Endothelial cell of umbilical vein (primary cell): ENCODE data around the gene BTN2A1.

Experiments
- EZH2 ChIP-seq: IDR thresholded peaks from 2 replicates; pipeline ENCODE4 v1.6.1; 2012; ENCODE audit warnings: borderline replicate concordance, low read depth, mild to moderate bottlenecking, moderate library complexity, low read length, inconsistent platforms; ENCODE audit not compliant: severe bottlenecking
- FOS ChIP-seq: IDR thresholded peaks from 2 replicates; pipeline ENCODE4 v1.6.1; 2011; ENCODE audit warnings: mild to moderate bottlenecking, low read length, moderate library complexity, borderline replicate concordance; ENCODE audit not compliant: insufficient read depth
- JUN ChIP-seq: IDR thresholded peaks from 2 replicates; pipeline ENCODE4 v1.6.1; 2011; ENCODE audit warnings: borderline replicate concordance, low read depth; ENCODE audit not compliant: insufficient read length, insufficient read depth
- MYC ChIP-seq: IDR thresholded peaks from one replicate; pipeline ENCODE4 v1.6.1; 2011; ENCODE audit warnings: mild to moderate bottlenecking, low read depth, low read length
- POLR2A ChIP-seq: IDR thresholded peaks from 2 replicates; pipeline ENCODE4 v1.6.1; 2012; ENCODE audit warnings: low read depth, mild to moderate bottlenecking, control low read depth, low read length
- POLR2AphosphoS5 ChIP-seq: IDR thresholded peaks from 2 replicates; pipeline ENCODE4 v1.6.1; 2012; ENCODE audit warnings: low read depth, mild to moderate bottlenecking, control low read depth, low read length, moderate library complexity; ENCODE audit not compliant: insufficient read depth
- TF ChIP-seq, protein P1 (sequence below), 2 donors: IDR thresholded peaks; 1 replicate in 1 of 2; 2 replicates in 1 of 2; pipeline ENCODE4 v1.5.1; 2011; ENCODE audit warnings: low read length in 2 of 2, mild to moderate bottlenecking in 2 of 2, moderate library complexity in 2 of 2, control low read depth in 1 of 2, inconsistent platforms in 1 of 2, low read depth in 1 of 2; ENCODE audit not compliant: insufficient read depth in 1 of 2; ENCODE audit errors: extremely low read depth in 1 of 2
- TF ChIP-seq, protein P2 (sequence below): IDR thresholded peaks from 2 replicates; pipeline ENCODE4 v1.6.1; 2011; ENCODE audit not compliant: insufficient read depth, insufficient read length

DNA sequence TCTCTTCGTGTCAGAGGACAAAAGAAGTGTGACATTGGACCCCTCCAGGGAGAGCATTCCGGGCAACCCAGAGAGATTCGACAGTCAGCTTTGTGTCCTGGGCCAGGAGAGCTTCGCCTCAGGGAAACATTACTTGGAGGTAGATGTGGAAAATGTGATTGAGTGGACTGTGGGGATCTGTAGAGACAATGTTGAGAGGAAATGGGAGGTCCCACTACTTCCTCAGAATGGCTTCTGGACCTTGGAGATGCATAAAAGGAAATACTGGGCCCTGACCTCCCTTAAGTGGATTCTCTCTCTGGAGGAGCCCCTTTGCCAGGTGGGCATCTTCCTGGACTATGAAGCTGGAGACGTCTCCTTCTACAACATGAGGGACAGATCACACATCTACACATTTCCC lies 27.0 kb upstream of the BTN2A1 start:
- TF ChIP-seq, protein P1, sequence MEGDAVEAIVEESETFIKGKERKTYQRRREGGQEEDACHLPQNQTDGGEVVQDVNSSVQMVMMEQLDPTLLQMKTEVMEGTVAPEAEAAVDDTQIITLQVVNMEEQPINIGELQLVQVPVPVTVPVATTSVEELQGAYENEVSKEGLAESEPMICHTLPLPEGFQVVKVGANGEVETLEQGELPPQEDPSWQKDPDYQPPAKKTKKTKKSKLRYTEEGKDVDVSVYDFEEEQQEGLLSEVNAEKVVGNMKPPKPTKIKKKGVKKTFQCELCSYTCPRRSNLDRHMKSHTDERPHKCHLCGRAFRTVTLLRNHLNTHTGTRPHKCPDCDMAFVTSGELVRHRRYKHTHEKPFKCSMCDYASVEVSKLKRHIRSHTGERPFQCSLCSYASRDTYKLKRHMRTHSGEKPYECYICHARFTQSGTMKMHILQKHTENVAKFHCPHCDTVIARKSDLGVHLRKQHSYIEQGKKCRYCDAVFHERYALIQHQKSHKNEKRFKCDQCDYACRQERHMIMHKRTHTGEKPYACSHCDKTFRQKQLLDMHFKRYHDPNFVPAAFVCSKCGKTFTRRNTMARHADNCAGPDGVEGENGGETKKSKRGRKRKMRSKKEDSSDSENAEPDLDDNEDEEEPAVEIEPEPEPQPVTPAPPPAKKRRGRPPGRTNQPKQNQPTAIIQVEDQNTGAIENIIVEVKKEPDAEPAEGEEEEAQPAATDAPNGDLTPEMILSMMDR (IDR thresholded peaks at IDR 0.05; ENCODE audit: extremely low read depth in 1 of 2, insufficient read depth in 1 of 2, low read depth in 1 of 2, low read length in 2 of 2): no peak
- TF ChIP-seq POLR2A: no peak
- TF ChIP-seq, protein P2, sequence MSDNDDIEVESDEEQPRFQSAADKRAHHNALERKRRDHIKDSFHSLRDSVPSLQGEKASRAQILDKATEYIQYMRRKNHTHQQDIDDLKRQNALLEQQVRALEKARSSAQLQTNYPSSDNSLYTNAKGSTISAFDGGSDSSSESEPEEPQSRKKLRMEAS: no peak
- no peak for TF ChIP-seq FOS
- TF ChIP-seq POLR2AphosphoS5: no peak
- TF ChIP-seq EZH2: no peak
- TF ChIP-seq JUN: no peak
- no peak for TF ChIP-seq MYC
